ENCODE results near the gene IRF2BPL.

IRF2BPL gene

GRCh38 chr14:77055306-77055705, 26.8 kb upstream of the IRF2BPL start:
- Histone ChIP-seq H3K4me3 (ENCODE audit: insufficient read depth, low read depth, low read length, poor library complexity, severe bottlenecking) (no peak overlapping the region), H3K27ac (ENCODE audit: insufficient read depth, low read length, poor library complexity, severe bottlenecking) (peak overlapping the region; percentile 32), H3K9me3 (ENCODE audit: control insufficient read depth, low read length) (peaks cover 2% of the 10 kb centered on the region)

GRCh38 chr14:77053046-77053841, 24.7 kb upstream of the IRF2BPL start:
- Histone ChIP-seq H3K36me3 (ENCODE audit: control insufficient read depth, insufficient read depth, low read length) (no peaks in the 10 kb centered on the region), H3K4me3 (ENCODE audit: insufficient read depth, low read depth, low read length, poor library complexity, severe bottlenecking) (no peak overlapping the region), H3K4me1 (ENCODE audit: control insufficient read depth, insufficient read depth, low read length, poor library complexity, severe bottlenecking) (peaks cover 22% of the 10 kb centered on the region), H3K27ac (ENCODE audit: insufficient read depth, low read length, poor library complexity, severe bottlenecking) (no peak overlapping the region), H3K27me3 (replicated peaks; ENCODE audit: control insufficient read depth, insufficient read depth, low read length, poor library complexity, severe bottlenecking) (no peaks in the 10 kb centered on the region), H3K9me3 (ENCODE audit: control insufficient read depth, low read length) (peaks cover 2% of the 10 kb centered on the region)
- peak; percentile 57 to 67 (median 64) for DNase-seq

More at GRCh38 chr14:77055306-77055705, 26.8 kb upstream of the IRF2BPL start:
- Histone ChIP-seq H3K4me1 (ENCODE audit: control insufficient read depth, insufficient read depth, low read length, poor library complexity, severe bottlenecking) (peaks cover 22% of the 10 kb centered on the region), H3K27me3 (replicated peaks; ENCODE audit: control insufficient read depth, insufficient read depth, low read length, poor library complexity, severe bottlenecking) (no peaks in the 10 kb centered on the region), H3K36me3 (ENCODE audit: control insufficient read depth, insufficient read depth, low read length) (no peaks in the 10 kb centered on the region)
- DNase-seq = peak in 1 of 3 donors; percentile 14

- Histone ChIP-seq H3K4me1 (ENCODE audit: control insufficient read depth, insufficient read depth, low read length, poor library complexity, severe bottlenecking) (peaks cover 22% of the 10 kb centered on the region), H3K9me3 (ENCODE audit: control insufficient read depth, low read length) (peaks cover 2% of the 10 kb centered on the region), H3K4me3 (ENCODE audit: insufficient read depth, low read depth, low read length, poor library complexity, severe bottlenecking) (no peak overlapping the region), H3K27ac (ENCODE audit: insufficient read depth, low read length, poor library complexity, severe bottlenecking) (no peak overlapping the region), H3K36me3 (ENCODE audit: control insufficient read depth, insufficient read depth, low read length) (no peaks in the 10 kb centered on the region), H3K27me3 (replicated peaks; ENCODE audit: control insufficient read depth, insufficient read depth, low read length, poor library complexity, severe bottlenecking) (no peaks in the 10 kb centered on the region)
- DNase-seq = no peak
Measured at GRCh38 chr14:77052281-77053044, 24.0 kb upstream of the IRF2BPL start.

- H3K4me3 ChIP-seq (ENCODE audit: insufficient read depth, low read depth, low read length, poor library complexity, severe bottlenecking) = no peak overlapping the region
- H3K4me1 ChIP-seq (ENCODE audit: control insufficient read depth, insufficient read depth, low read length, poor library complexity, severe bottlenecking) = peaks cover 22% of the 10 kb centered on the region
- no peak overlapping the region for H3K27ac ChIP-seq (ENCODE audit: insufficient read depth, low read length, poor library complexity, severe bottlenecking)
- peaks cover under 1% of the 10 kb centered on the region for H3K9me3 ChIP-seq (ENCODE audit: control insufficient read depth, low read length)
- H3K27me3 ChIP-seq (replicated peaks; ENCODE audit: control insufficient read depth, insufficient read depth, low read length, poor library complexity, severe bottlenecking) = no peaks in the 10 kb centered on the region
- no peak for DNase-seq
- H3K36me3 ChIP-seq (ENCODE audit: control insufficient read depth, insufficient read depth, low read length) = no peaks in the 10 kb centered on the region
Measured at GRCh38 chr14:77051116-77051515, 22.6 kb upstream of the IRF2BPL start.

GRCh38 chr14:77046721-77047120, 18.2 kb upstream of the IRF2BPL start:
- Histone ChIP-seq H3K4me1 (ENCODE audit: control insufficient read depth, insufficient read depth, low read length, poor library complexity, severe bottlenecking) (peaks cover 22% of the 10 kb centered on the region), H3K9me3 (ENCODE audit: control insufficient read depth, low read length) (no peaks in the 10 kb centered on the region), H3K27me3 (replicated peaks; ENCODE audit: control insufficient read depth, insufficient read depth, low read length, poor library complexity, severe bottlenecking) (no peaks in the 10 kb centered on the region), H3K36me3 (ENCODE audit: control insufficient read depth, insufficient read depth, low read length) (no peaks in the 10 kb centered on the region), H3K27ac (ENCODE audit: insufficient read depth, low read length, poor library complexity, severe bottlenecking) (no peak overlapping the region), H3K4me3 (ENCODE audit: insufficient read depth, low read depth, low read length, poor library complexity, severe bottlenecking) (no peak overlapping the region)
- no peak for DNase-seq

GRCh38 chr14:77045238-77046162, 17.0 kb upstream of the IRF2BPL start:
- no peak for DNase-seq
- no peaks in the 10 kb centered on the region for H3K9me3 ChIP-seq (ENCODE audit: control insufficient read depth, low read length)
- H3K27ac ChIP-seq (ENCODE audit: insufficient read depth, low read length, poor library complexity, severe bottlenecking) = no peak overlapping the region
- no peaks in the 10 kb centered on the region for H3K27me3 ChIP-seq (replicated peaks; ENCODE audit: control insufficient read depth, insufficient read depth, low read length, poor library complexity, severe bottlenecking)
- H3K36me3 ChIP-seq (ENCODE audit: control insufficient read depth, insufficient read depth, low read length) = no peaks in the 10 kb centered on the region
- H3K4me1 ChIP-seq (ENCODE audit: control insufficient read depth, insufficient read depth, low read length, poor library complexity, severe bottlenecking) = peaks cover 34% of the 10 kb centered on the region
- no peak overlapping the region for H3K4me3 ChIP-seq (ENCODE audit: insufficient read depth, low read depth, low read length, poor library complexity, severe bottlenecking)

GRCh38 chr14:77044783-77045237, 16.3 kb upstream of the IRF2BPL start:
- H3K4me1 ChIP-seq (ENCODE audit: control insufficient read depth, insufficient read depth, low read length, poor library complexity, severe bottlenecking) = peaks cover 36% of the 10 kb centered on the region
- no peaks in the 10 kb centered on the region for H3K9me3 ChIP-seq (ENCODE audit: control insufficient read depth, low read length)
- no peak for DNase-seq
- H3K4me3 ChIP-seq (ENCODE audit: insufficient read depth, low read depth, low read length, poor library complexity, severe bottlenecking) = no peak overlapping the region
- no peak overlapping the region for H3K27ac ChIP-seq (ENCODE audit: insufficient read depth, low read length, poor library complexity, severe bottlenecking)
- no peaks in the 10 kb centered on the region for H3K36me3 ChIP-seq (ENCODE audit: control insufficient read depth, insufficient read depth, low read length)
- no peaks in the 10 kb centered on the region for H3K27me3 ChIP-seq (replicated peaks; ENCODE audit: control insufficient read depth, insufficient read depth, low read length, poor library complexity, severe bottlenecking)

GRCh38 chr14:77043984-77044485, 15.5 kb upstream of the IRF2BPL start:
- Histone ChIP-seq H3K27me3 (replicated peaks; ENCODE audit: control insufficient read depth, insufficient read depth, low read length, poor library complexity, severe bottlenecking) (no peaks in the 10 kb centered on the region), H3K4me3 (ENCODE audit: insufficient read depth, low read depth, low read length, poor library complexity, severe bottlenecking) (no peak overlapping the region), H3K36me3 (ENCODE audit: control insufficient read depth, insufficient read depth, low read length) (no peaks in the 10 kb centered on the region), H3K27ac (ENCODE audit: insufficient read depth, low read length, poor library complexity, severe bottlenecking) (no peak overlapping the region), H3K9me3 (ENCODE audit: control insufficient read depth, low read length) (no peaks in the 10 kb centered on the region), H3K4me1 (ENCODE audit: control insufficient read depth, insufficient read depth, low read length, poor library complexity, severe bottlenecking) (peaks cover 44% of the 10 kb centered on the region)
- DNase-seq = no peak

GRCh38 chr14:77043177-77043983, 14.9 kb upstream of the IRF2BPL start:
- H3K36me3 ChIP-seq (ENCODE audit: control insufficient read depth, insufficient read depth, low read length) = no peaks in the 10 kb centered on the region
- H3K27me3 ChIP-seq (replicated peaks; ENCODE audit: control insufficient read depth, insufficient read depth, low read length, poor library complexity, severe bottlenecking) = no peaks in the 10 kb centered on the region
- peaks cover 51% of the 10 kb centered on the region for H3K4me1 ChIP-seq (ENCODE audit: control insufficient read depth, insufficient read depth, low read length, poor library complexity, severe bottlenecking)
- no peak overlapping the region for H3K4me3 ChIP-seq (ENCODE audit: insufficient read depth, low read depth, low read length, poor library complexity, severe bottlenecking)
- peak in 2 of 3 donors; percentile 38 to 56 for DNase-seq
- H3K9me3 ChIP-seq (ENCODE audit: control insufficient read depth, low read length) = no peaks in the 10 kb centered on the region
- H3K27ac ChIP-seq (ENCODE audit: insufficient read depth, low read length, poor library complexity, severe bottlenecking) = peak overlapping the region; percentile 35

All from effector memory CD4-positive, alpha-beta T cell (primary cell).